GM19239 (cell line): ENCODE data around the gene NINL.
"Not testable (repeated sequence)": the region's sequence is repeated elsewhere in the genome, so short reads cannot be mapped to it uniquely, and the experiment has no call there.

Source experiments
- DNase-seq: peaks from one replicate; pipeline ENCODE4 v3.0.0; 2011; ENCODE audit warnings: low spot score; ENCODE audit not compliant: insufficient read length
- FAIRE-seq: peaks from 2 replicates; lab custom pipeline; 2011; peaks lifted over from hg19 to GRCh38; lab: Jason Lieb, UNC

Gene NINL

GRCh38 chr20:25584905-25585704 lies at the start of gene NINL:
Gene NINL (minus strand): TSS chr20:25585531. CDS start chr20:25526587, 58,944 bp downstream.
- DNase-seq (no peak), FAIRE-seq (no peak)

GRCh38 chr20:25632940-25633790 lies 47.8 kb upstream of the NINL start:
- no peak for DNase-seq
- FAIRE-seq, result no peak

GRCh38 chr20:25630615-25631014 lies 45.3 kb upstream of the NINL start:
- DNase-seq, FAIRE-seq: not testable (repeated sequence)

DNA sequence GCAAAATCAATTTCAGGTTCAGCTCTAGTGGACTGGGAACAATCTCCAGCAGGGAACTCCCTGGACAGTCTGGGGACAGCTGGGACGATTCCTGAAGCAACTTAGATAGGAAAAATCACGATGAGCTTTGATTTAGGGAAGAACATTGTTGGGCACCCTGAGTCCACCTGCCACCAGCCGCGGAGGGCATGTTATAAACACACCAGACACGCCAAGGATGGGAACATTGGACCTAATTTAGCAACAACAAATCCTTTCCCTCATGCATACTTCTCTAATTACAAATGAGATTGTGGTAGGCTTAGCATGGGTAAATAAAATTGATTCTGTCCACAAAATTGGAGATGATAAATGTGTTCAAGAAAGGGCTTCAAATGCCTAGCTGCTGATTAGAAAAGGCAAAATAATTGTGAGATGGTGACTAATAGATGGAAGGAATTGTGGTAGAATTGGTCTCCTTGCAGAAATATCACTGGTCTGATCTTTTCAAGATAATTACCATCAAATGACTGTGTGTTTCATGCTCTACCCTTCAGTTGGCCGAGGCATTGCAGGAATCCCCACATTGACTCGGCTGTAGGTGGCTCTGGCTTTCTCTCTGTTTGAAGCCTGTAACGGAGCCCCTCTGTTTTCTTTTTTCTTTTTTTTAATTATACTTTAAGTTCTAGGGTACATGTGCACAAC lies 44.6 kb upstream of the NINL start:
- FAIRE-seq (no peak), DNase-seq (no peak)

GRCh38 chr20:25626779-25627178 lies 41.4 kb upstream of the NINL start:
- FAIRE-seq (no peak), DNase-seq (no peak)

DNA sequence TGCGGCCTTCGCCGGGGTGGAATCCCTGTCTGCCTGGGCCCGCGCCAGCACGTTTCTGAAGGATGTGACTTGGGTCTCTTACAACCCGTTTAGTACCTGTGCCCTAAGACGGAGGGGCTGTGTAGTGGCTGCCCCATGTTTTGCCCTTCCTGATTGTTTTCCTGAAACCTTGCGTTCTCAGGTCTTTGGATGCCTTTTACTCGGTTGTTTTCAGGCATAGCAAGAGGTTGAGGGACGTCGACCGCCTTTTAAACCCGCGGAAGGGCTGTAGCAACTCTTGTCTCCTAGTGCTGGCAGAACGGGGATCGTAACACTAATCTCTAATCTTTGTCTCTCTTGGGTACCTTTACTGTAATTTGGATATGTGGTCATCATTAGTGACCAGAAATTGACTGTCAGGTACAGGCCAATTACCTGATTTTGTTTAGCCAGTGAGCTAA lies 39.2 kb upstream of the NINL start:
- DNase-seq (no peak), FAIRE-seq (peak; percentile 4)

- FAIRE-seq (peak; percentile 71), DNase-seq (peak; percentile 81)
These were observed 38.6 kb upstream of the NINL start, which contains the start of gene NANP for GRCh38 chr20:25623736-25624499. Gene NANP (minus strand): TSS chr20:25624014. CDS start chr20:25623948, 66 bp downstream.

- DNase-seq (peak; percentile 17), FAIRE-seq (no peak)
These were observed 37.9 kb upstream of the NINL start for GRCh38 chr20:25623225-25623735.

- FAIRE-seq (peak; percentile 79), DNase-seq (no peak)
These were observed 37.3 kb upstream of the NINL start for GRCh38 chr20:25622450-25623224.

DNA sequence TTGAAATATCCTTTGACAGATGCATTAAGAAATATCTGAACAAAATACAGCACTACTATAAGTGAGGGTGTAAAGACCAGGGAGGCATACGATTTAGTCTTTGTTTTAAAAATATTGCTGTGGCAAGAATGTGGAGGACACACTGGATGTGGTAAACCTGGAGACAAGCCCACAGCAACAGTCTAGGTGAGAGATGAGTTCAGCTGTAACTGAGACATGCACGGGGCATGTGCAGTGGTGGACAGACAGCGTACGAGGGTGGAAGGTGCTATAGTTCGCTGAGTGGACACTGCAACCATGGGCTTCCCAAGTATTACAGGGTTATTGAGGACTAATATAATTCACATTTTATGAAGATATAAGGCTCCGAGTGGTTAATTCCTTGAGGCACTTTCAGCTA lies 36.7 kb upstream of the NINL start:
- no peak for FAIRE-seq
- no peak for DNase-seq

DNA sequence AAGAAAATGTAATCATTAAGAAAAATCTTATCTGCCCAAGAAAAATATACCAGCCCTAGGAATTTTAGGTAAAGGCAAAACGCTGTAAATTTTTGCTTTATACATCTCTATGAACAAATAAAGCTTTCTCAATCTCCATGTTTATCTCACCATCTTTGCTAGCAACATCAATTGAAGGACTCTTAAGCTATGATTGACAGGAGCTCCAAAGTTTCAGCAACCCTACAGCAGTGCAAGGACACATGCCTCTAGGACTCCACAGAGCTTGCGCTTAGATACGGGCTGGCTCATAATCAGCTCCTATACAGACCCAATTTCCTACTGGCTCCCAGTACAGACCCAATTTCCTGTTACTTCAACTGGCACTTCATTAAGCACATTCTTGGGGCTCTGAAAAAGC lies 34.2 kb upstream of the NINL start:
- FAIRE-seq (no peak), DNase-seq (no peak)

- DNase-seq (no peak), FAIRE-seq (no peak)
These were observed 23.4 kb upstream of the NINL start for GRCh38 chr20:25608774-25609173.

- FAIRE-seq, result no peak
- no peak for DNase-seq
These were observed 20.9 kb upstream of the NINL start for GRCh38 chr20:25606094-25606695.

- FAIRE-seq (no peak), DNase-seq (no peak)
These were observed 19.8 kb upstream of the NINL start for GRCh38 chr20:25605148-25605547.

DNA sequence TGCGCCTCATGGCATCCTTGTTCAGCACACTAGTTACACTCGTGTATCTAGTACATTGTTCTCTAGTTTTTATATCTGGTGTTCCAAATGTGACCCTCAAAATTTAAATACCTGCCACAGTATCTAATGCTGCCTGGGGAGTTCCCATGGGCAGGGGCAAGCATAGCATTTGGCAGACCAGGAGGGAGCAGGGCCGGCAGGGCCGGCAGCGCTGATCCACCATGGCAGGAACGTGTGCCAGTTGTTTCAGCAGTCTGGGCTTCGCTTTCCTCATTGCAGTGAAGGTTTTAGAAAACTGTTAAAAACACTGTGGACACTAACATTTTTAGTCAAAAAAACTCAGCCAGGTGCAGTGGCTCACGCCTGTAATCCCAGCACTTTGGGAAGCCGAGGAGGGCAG lies 19.3 kb upstream of the NINL start:
- FAIRE-seq, result no peak
- DNase-seq, result no peak

DNA sequence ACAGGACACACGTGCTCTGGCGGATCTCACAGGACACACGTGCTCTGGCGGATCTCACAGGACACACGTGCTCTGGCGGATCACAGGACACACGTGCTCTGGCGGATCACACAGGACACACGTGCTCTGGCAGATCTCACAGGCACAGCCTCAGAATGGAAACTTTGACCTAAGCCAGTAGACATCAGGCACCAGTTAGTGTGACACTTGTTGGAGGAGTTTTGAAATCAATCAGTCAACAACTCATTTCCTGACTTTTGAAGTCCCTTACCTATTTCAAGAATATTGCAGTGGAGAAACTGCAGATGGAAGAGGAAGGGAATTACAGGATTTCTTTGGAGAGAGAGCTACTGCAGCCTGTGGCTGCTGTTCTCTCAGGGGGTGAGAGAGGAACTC lies 17.6 kb upstream of the NINL start:
- FAIRE-seq, result not testable (repeated sequence)

GRCh38 chr20:25602191-25602913 lies 17.0 kb upstream of the NINL start:
- DNase-seq, FAIRE-seq: not testable (repeated sequence)

More for the DNA sequence above, 17.6 kb upstream of the NINL start:
- DNase-seq, result not testable (repeated sequence)

DNA sequence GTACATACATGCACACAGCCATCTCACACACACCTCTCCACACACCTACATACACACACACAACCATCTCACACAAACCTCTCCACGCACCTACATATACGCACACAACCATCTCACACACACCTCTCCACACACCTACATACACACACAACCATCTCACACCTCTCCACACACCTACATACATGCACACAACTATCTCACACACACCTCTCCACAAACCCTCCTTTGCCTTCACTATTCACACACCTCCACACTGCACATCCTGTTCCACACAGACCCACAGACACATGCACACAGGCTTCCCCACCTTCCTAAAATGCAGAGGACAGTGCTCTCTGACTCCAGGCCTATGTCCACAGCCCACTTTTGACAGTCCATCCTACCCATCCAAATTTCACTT lies 16.3 kb upstream of the NINL start:
- DNase-seq (no peak), FAIRE-seq (no peak)
